T-helper 1 cell treated with Interleukin-12 subunit alpha and Interleukin-12 subunit beta and Interleukin-4 antibody, amounts not matched to agents 30 μg/mL and 1 μg/mL, for 36 hours (primary cell): ENCODE data around the gene IGSF8.
"Not testable (repeated sequence)": the region's sequence is repeated elsewhere in the genome, so short reads cannot be mapped to it uniquely, and the experiment has no call there.

Experiments used
- H3K27ac Mint-ChIP-seq: one replicate; pipeline ENCODE4 v1.8.0; 2021; ENCODE audit warnings: mild to moderate bottlenecking, mixed read lengths
- H3K27me3 Mint-ChIP-seq: one replicate; pipeline ENCODE4 v1.8.0; 2021; ENCODE audit warnings: low read depth, mixed read lengths
- H3K36me3 Mint-ChIP-seq: one replicate; pipeline ENCODE4 v1.8.0; 2021; ENCODE audit warnings: low read depth, mixed read lengths
- H3K4me1 Mint-ChIP-seq: one replicate; pipeline ENCODE4 v1.8.0; 2021; ENCODE audit warnings: low read depth, mixed read lengths
- H3K4me3 Mint-ChIP-seq: one replicate; pipeline ENCODE4 v1.8.0; 2021; ENCODE audit warnings: mild to moderate bottlenecking, moderate library complexity, mixed read lengths
- H3K9me3 Mint-ChIP-seq: one replicate; pipeline ENCODE4 v1.8.0; 2021; ENCODE audit warnings: mixed read lengths

Gene IGSF8

GRCh38 chr1:160117709-160118183 lies 19.3 kb upstream of the IGSF8 start:
- Mint-ChIP-seq H3K9me3 (no peaks in the 10 kb centered on the region), H3K36me3 (no peaks in the 10 kb centered on the region), H3K4me1 (no peaks in the 10 kb centered on the region), H3K27me3 (peaks cover 32% of the 10 kb centered on the region), H3K4me3 (no peak overlapping the region), H3K27ac (no peak overlapping the region)

GRCh38 chr1:160117300-160117699 lies 18.9 kb upstream of the IGSF8 start:
- Mint-ChIP-seq H3K9me3 (no peaks in the 10 kb centered on the region), H3K27me3 (peaks cover 32% of the 10 kb centered on the region), H3K36me3 (no peaks in the 10 kb centered on the region), H3K4me3 (no peak overlapping the region), H3K27ac (no peak overlapping the region), H3K4me1 (no peaks in the 10 kb centered on the region)

GRCh38 chr1:160116283-160117147 lies 18.1 kb upstream of the IGSF8 start:
- Mint-ChIP-seq H3K9me3 (no peaks in the 10 kb centered on the region), H3K27ac (no peak overlapping the region), H3K4me3 (no peak overlapping the region), H3K36me3 (no peaks in the 10 kb centered on the region), H3K4me1 (no peaks in the 10 kb centered on the region), H3K27me3 (peaks cover 32% of the 10 kb centered on the region)

GRCh38 chr1:160115545-160116282 lies 17.3 kb upstream of the IGSF8 start, which contains the start of gene ATP1A2:
TSS of gene ATP1A2 (plus strand) at chr1:160115759. CDS start at chr1:160115862, 103 bp downstream.
- peaks cover 32% of the 10 kb centered on the region for H3K27me3 Mint-ChIP-seq

GRCh38 chr1:160114085-160114484 lies 15.7 kb upstream of the IGSF8 start:
- Mint-ChIP-seq H3K4me1 (no peaks in the 10 kb centered on the region), H3K27ac (no peak overlapping the region), H3K27me3 (peaks cover 28% of the 10 kb centered on the region), H3K36me3 (no peaks in the 10 kb centered on the region), H3K9me3 (no peaks in the 10 kb centered on the region), H3K4me3 (no peak overlapping the region)

More at GRCh38 chr1:160115545-160116282, 17.3 kb upstream of the IGSF8 start, which contains the start of gene ATP1A2:
- Mint-ChIP-seq H3K27ac (no peak within 1 kb of the TSS), H3K36me3 (no peaks in the 10 kb centered on the region), H3K4me3 (no peak within 1 kb of the TSS), H3K4me1 (no peaks in the 10 kb centered on the region), H3K9me3 (no peaks in the 10 kb centered on the region)

- Mint-ChIP-seq H3K4me1 (peaks cover 3% of the 10 kb centered on the region), H3K4me3 (no peak overlapping the region), H3K9me3 (no peaks in the 10 kb centered on the region), H3K27ac (no peak overlapping the region), H3K36me3 (no peaks in the 10 kb centered on the region), H3K27me3 (peaks cover 28% of the 10 kb centered on the region)
These were observed 15.0 kb upstream of the IGSF8 start for GRCh38 chr1:160113407-160113806.

- peaks cover 3% of the 10 kb centered on the region for H3K4me1 Mint-ChIP-seq
These were observed 13.9 kb upstream of the IGSF8 start for GRCh38 chr1:160112357-160112756.

GRCh38 chr1:160111462-160111861 lies 13.0 kb upstream of the IGSF8 start:
- H3K36me3 Mint-ChIP-seq, H3K4me3 Mint-ChIP-seq, H3K27ac Mint-ChIP-seq, H3K4me1 Mint-ChIP-seq, H3K9me3 Mint-ChIP-seq: not testable (repeated sequence)
- H3K27me3 Mint-ChIP-seq, result peaks cover 18% of the 10 kb centered on the region

More at GRCh38 chr1:160112357-160112756, 13.9 kb upstream of the IGSF8 start:
- Mint-ChIP-seq H3K27ac (no peak overlapping the region), H3K36me3 (no peaks in the 10 kb centered on the region), H3K9me3 (no peaks in the 10 kb centered on the region), H3K27me3 (peaks cover 24% of the 10 kb centered on the region), H3K4me3 (no peak overlapping the region)

GRCh38 chr1:160109686-160110085 lies 11.3 kb upstream of the IGSF8 start:
- H3K9me3 Mint-ChIP-seq, result no peaks in the 10 kb centered on the region
- H3K27ac Mint-ChIP-seq, result no peak overlapping the region
- peaks cover 18% of the 10 kb centered on the region for H3K27me3 Mint-ChIP-seq
- H3K4me1 Mint-ChIP-seq, result peaks cover 3% of the 10 kb centered on the region
- H3K36me3 Mint-ChIP-seq, result no peaks in the 10 kb centered on the region
- H3K4me3 Mint-ChIP-seq, result no peak overlapping the region

- no peaks in the 10 kb centered on the region for H3K9me3 Mint-ChIP-seq
- H3K27me3 Mint-ChIP-seq, result peaks cover 18% of the 10 kb centered on the region
- no peak overlapping the region for H3K27ac Mint-ChIP-seq
- no peaks in the 10 kb centered on the region for H3K36me3 Mint-ChIP-seq
- no peak overlapping the region for H3K4me3 Mint-ChIP-seq
- H3K4me1 Mint-ChIP-seq, result peaks cover 3% of the 10 kb centered on the region
These were observed 10.7 kb upstream of the IGSF8 start for GRCh38 chr1:160108888-160109662.

GRCh38 chr1:160107512-160107911 lies 9.1 kb upstream of the IGSF8 start:
- Mint-ChIP-seq H3K9me3 (no peaks in the 10 kb centered on the region), H3K36me3 (no peaks in the 10 kb centered on the region), H3K4me3 (no peak overlapping the region), H3K27me3 (peaks cover 15% of the 10 kb centered on the region), H3K4me1 (peaks cover 3% of the 10 kb centered on the region), H3K27ac (no peak overlapping the region)

- H3K4me1 Mint-ChIP-seq, result peaks cover 7% of the 10 kb centered on the region
- no peaks in the 10 kb centered on the region for H3K9me3 Mint-ChIP-seq
- H3K27me3 Mint-ChIP-seq, result peaks cover 15% of the 10 kb centered on the region
- H3K4me3 Mint-ChIP-seq, result no peak overlapping the region
- H3K27ac Mint-ChIP-seq, result no peak overlapping the region
- no peaks in the 10 kb centered on the region for H3K36me3 Mint-ChIP-seq
These were observed 6.7 kb upstream of the IGSF8 start for GRCh38 chr1:160105155-160105554.

GRCh38 chr1:160104486-160104885 lies 6.1 kb upstream of the IGSF8 start:
- Mint-ChIP-seq H3K27me3 (peaks cover 15% of the 10 kb centered on the region), H3K36me3 (no peaks in the 10 kb centered on the region), H3K9me3 (no peaks in the 10 kb centered on the region), H3K27ac (no peak overlapping the region), H3K4me1 (peaks cover 11% of the 10 kb centered on the region), H3K4me3 (no peak overlapping the region)

- no peaks in the 10 kb centered on the region for H3K36me3 Mint-ChIP-seq
- peaks cover 14% of the 10 kb centered on the region for H3K4me1 Mint-ChIP-seq
- no peak overlapping the region for H3K27ac Mint-ChIP-seq
- no peak overlapping the region for H3K4me3 Mint-ChIP-seq
- peaks cover 12% of the 10 kb centered on the region for H3K27me3 Mint-ChIP-seq
- H3K9me3 Mint-ChIP-seq, result no peaks in the 10 kb centered on the region
These were observed 5.4 kb upstream of the IGSF8 start for GRCh38 chr1:160103658-160104408.
